Kidney (tissue), 14 donors: ENCODE measurements around the gene GRID1. TPM values are rescaled to one million over a fixed set of nuclear protein-coding genes. Genes with fewer than 3 reads are reported as not detected.

Experiments used
- DNase-seq, 5 donors: peaks; one replicate each; pipeline ENCODE4 v3.0.0-alpha.2; 2013 to 2020
- FAIRE-seq: peaks from 2 replicates; lab custom pipeline; 2012; peaks lifted over from hg19 to GRCh38; lab: Jason Lieb, UNC
- H3K27ac ChIP-seq, 2 donors: one replicate each; pipeline ENCODE4 v1.7.0; 2013; ENCODE audit warnings: low read depth in 2 of 2, low read length in 2 of 2, inconsistent platforms in 1 of 2
- H3K27me3 ChIP-seq: one replicate; pipeline ENCODE4 v1.7.1; 2013; ENCODE audit warnings: low read length, inconsistent platforms; ENCODE audit not compliant: control insufficient read depth, insufficient read depth
- H3K36me3 ChIP-seq, 3 donors: one replicate each; pipeline versions ENCODE4 v1.7.0 to v1.7.1; 2013; ENCODE audit warnings: low read length in 3 of 3, control low read depth in 1 of 3, inconsistent platforms in 1 of 3; ENCODE audit not compliant: insufficient read depth in 3 of 3, control insufficient read depth in 2 of 3
- H3K4me1 ChIP-seq, 3 donors: one replicate each; pipeline versions ENCODE4 v1.7.0 to v1.7.1; 2013; ENCODE audit warnings: low read length in 3 of 3, inconsistent platforms in 1 of 3, low read depth in 1 of 3; ENCODE audit not compliant: control insufficient read depth in 2 of 3, insufficient read depth in 2 of 3
- H3K4me3 ChIP-seq, 3 donors: one replicate each; pipeline versions ENCODE4 v1.7.0 to v1.8.1; 2013; ENCODE audit warnings: low read length in 3 of 3, control low read depth in 1 of 3, inconsistent platforms in 1 of 3
- H3K9ac ChIP-seq, 3 donors: one replicate each; pipeline versions ENCODE4 v1.7.0 to v1.7.1; 2013; ENCODE audit warnings: low read length in 3 of 3, control low read depth in 1 of 3, inconsistent platforms in 1 of 3
- H3K9me3 ChIP-seq, 3 donors: one replicate each; pipeline versions ENCODE4 v1.7.0 to v1.7.1; 2013; ENCODE audit warnings: low read length in 3 of 3, control low read depth in 1 of 3, inconsistent platforms in 1 of 3; ENCODE audit not compliant: control insufficient read depth in 2 of 3, insufficient read depth in 1 of 3
- CTCF ChIP-seq: IDR thresholded peaks from 3 replicates; pipeline ENCODE4 v1.5.1; 2012; ENCODE audit warnings: mild to moderate bottlenecking, moderate library complexity, borderline replicate concordance; ENCODE audit not compliant: insufficient read depth; ENCODE audit errors: extremely low read depth
- intact Hi-C: fragments of 100-400 bp; cut with DNase I; formaldehyde crosslinking; loops from one replicate; pipeline ENCODE4 v1.11.1; 2022
- polyA plus RNA-seq: library from polyadenylated mRNA; stranded (reverse); fragments of 350-450 nt; fragmentation: Illumina TruSeq; extraction: RNeasy Lipid Tissue Mini Kit (QIAGEN cat#74804); gene quantifications from one replicate; pipeline ENCODE4 v1.2.3, GENCODE V29; 2014; ENCODE audit warnings: low read depth, low replicate concordance; ENCODE audit not compliant: insufficient read depth
- total RNA-seq: library from RNA; stranded (reverse); fragmentation: NEBNext Ultra II Directional; extraction: Animal tissue kit (Norgen Biotek cat#: 25700); gene quantifications from one replicate; pipeline ENCODE4 v1.2.1, GENCODE V29; 2021
- donor health status: control.
- donor health status: control.
- donor health status: control.
- donor health status: control.
- donor health status: control.
- donor health status: DM: yes; HTN: yes; CAD: no.
- donor health status: Normal renal cell carcinoma (clear cell type).

GRID1 gene
- total and polyA plus RNA-seq, 2 donors from 2014 or later: 0.37 to 1.4 TPM

- no peak overlapping the region for H3K9ac ChIP-seq
- peak in 1 of 5 donors; percentile 9 for DNase-seq
Measured at GRCh38 chr10:86170255-86171108, 196.1 kb downstream of the GRID1 start.

GRCh38 chr10:86169506-86170254 lies 196.9 kb downstream of the GRID1 start:
- DNase-seq: no peak
- H3K4me1 ChIP-seq: no peaks in the 10 kb centered on the region
- H3K27ac ChIP-seq: no peak overlapping the region
- no peak overlapping the region for H3K9ac ChIP-seq
- no peaks in the 10 kb centered on the region for H3K27me3 ChIP-seq
- intact Hi-C loops: no loop called here
- no peak for TF ChIP-seq CTCF
- no peaks in the 10 kb centered on the region for H3K36me3 ChIP-seq
- H3K9me3 ChIP-seq: no peaks in the 10 kb centered on the region
- FAIRE-seq: no peak
- H3K4me3 ChIP-seq: no peak overlapping the region

More at GRCh38 chr10:86170255-86171108, 196.1 kb downstream of the GRID1 start:
- no peak for TF ChIP-seq CTCF
- Histone ChIP-seq H3K27ac (no peak overlapping the region), H3K9me3 (no peaks in the 10 kb centered on the region), H3K27me3 (no peaks in the 10 kb centered on the region), H3K4me1 (no peaks in the 10 kb centered on the region), H3K36me3 (no peaks in the 10 kb centered on the region), H3K4me3 (no peak overlapping the region)
- intact Hi-C loops: no loop called here
- FAIRE-seq: no peak

GRCh38 chr10:86169066-86169465 lies 197.5 kb downstream of the GRID1 start:
- no peak for TF ChIP-seq CTCF
- H3K4me3 ChIP-seq: no peak overlapping the region
- no peaks in the 10 kb centered on the region for H3K9me3 ChIP-seq
- H3K9ac ChIP-seq: no peak overlapping the region
- FAIRE-seq (no peak), DNase-seq (no peak)
- intact Hi-C loops: no loop called here
- no peaks in the 10 kb centered on the region for H3K27me3 ChIP-seq
- no peaks in the 10 kb centered on the region for H3K36me3 ChIP-seq
- peaks cover 0 to under 1% (median 0%) of the 10 kb centered on the region in 3 donors for H3K4me1 ChIP-seq
- H3K27ac ChIP-seq: no peak overlapping the region
